H1 (cell line): ENCODE results near the gene TLCD2. TPM values are rescaled to one million over a fixed set of nuclear protein-coding genes. Genes with fewer than 3 reads are reported as not detected.

Experiments used
- BACH1 ChIP-seq: IDR thresholded peaks from 2 replicates; pipeline ENCODE4 v1.6.1; 2012; ENCODE audit warnings: low read length, improper control_type of control experiment
- EP300 ChIP-seq, 2 experiments: IDR thresholded peaks; 1 replicate in 1 of 2; 2 replicates in 1 of 2; pipeline ENCODE4 v1.6.1; 2011 to 2012; ENCODE audit warnings: low read depth in 2 of 2, low read length in 2 of 2, mild to moderate bottlenecking in 2 of 2, borderline replicate concordance in 1 of 2, inconsistent platforms in 1 of 2, moderate library complexity in 1 of 2
- EZH2 ChIP-seq: fragments of 200-600 bp; sonication (generic); IDR thresholded peaks from 2 replicates; pipeline ENCODE4 v1.7.1; 2012; ENCODE audit warnings: low read depth, mild to moderate bottlenecking, moderate library complexity, low read length, inconsistent platforms; ENCODE audit not compliant: severe bottlenecking
- MAFK ChIP-seq: IDR thresholded peaks from 2 replicates; pipeline ENCODE4 v1.6.1; 2012; ENCODE audit warnings: low read depth, mild to moderate bottlenecking, improper control_type of control experiment, low read length
- SIN3A ChIP-seq, 2 experiments: IDR thresholded peaks in 1 of 2; conservative IDR thresholded peaks in 1 of 2; 2 replicates each; pipeline ENCODE4 v1.6.1; 2011 to 2012; ENCODE audit warnings: low read length in 2 of 2, improper control_type of control experiment in 1 of 2, low read depth in 1 of 2, mild to moderate bottlenecking in 1 of 2
- polyA plus RNA-seq, 7 experiments: library from polyadenylated mRNA; depleted of rRNA in 3 of 7; stranded (reverse) in 5 of 7; unstranded in 2 of 7; fragments of >200 nt in 5 of 7; fragments of 200-250 nt in 2 of 7; gene quantifications; 1 replicate in 5 of 7; 2 replicates in 1 of 7; 4 replicates in 1 of 7; pipeline versions ENCODE4 v1.2.1 to v1.2.3, GENCODE V29; 2011 to 2013; ENCODE audit warnings: missing spikeins in 2 of 7, mixed read lengths in 2 of 7
- total RNA-seq: library from RNA; stranded (reverse); fragmentation: NEBNext Ultra II Directional; extraction: Animal tissue kit (Norgen Biotek cat#: 25700); gene quantifications from 2 replicates; pipeline ENCODE4 v1.2.1, GENCODE V29; 2021

The TLCD2 gene
- total and polyA plus RNA-seq, 2 of the 8 experiments (the other 6 are each of a cell fraction or from before 2014, with no cell fraction given): 0.47 to 1.4 TPM

DNA sequence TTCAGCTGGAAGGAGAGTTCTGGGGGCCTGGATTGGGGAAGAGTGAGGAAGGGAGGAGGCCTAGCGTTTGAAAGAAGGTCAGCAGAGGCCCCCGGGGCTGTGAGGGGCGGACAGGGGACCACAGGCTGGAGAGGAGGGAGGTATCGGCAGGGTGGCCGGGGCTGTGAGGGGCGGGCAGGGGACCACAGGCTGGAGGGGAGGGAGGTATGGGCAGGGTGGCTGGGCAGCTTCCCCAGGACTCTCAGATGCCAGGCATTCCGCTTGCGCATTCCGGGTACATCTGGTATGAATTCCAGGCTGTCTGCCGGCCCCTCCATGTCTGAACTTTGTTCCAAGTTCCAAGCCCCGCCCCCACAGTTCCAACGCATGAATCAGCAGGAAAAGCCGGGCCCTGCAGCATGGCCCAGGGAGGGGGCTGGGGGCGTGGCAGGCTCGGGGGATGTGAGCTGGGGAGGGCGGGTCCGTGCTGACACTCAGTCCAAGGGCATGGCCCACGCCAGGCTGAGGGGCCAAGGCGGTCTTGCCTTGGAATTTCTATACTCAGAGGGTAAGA lies 4.3 kb upstream of the TLCD2 start (continued):
- TF ChIP-seq MAFK (peak; percentile 82; the same call in 1 of the 2 replicates), EZH2 (no peak), EP300 (IDR thresholded peaks at IDR 0.05; ENCODE audit: borderline replicate concordance in 1 of 2, low read depth in 2 of 2, low read length in 2 of 2) (peak in 1 of 2 experiments; percentile 43; a peak in 1 of 3 replicates), SIN3A (conservative IDR thresholded peaks at IDR 0.05 in 1 of 2, IDR thresholded peaks at IDR 0.05 in 1 of 2; ENCODE audit: low read depth in 1 of 2, low read length in 2 of 2) (peak; percentile 32 to 93; a peak in 3 of 4 replicates), BACH1 (peak; percentile 97)
- TF ChIP-seq, all 59 proteins: peak for 11
